Sigmoid colon (tissue), 4 donors: ENCODE data around the gene WBP1L.

Source experiments
- CTCF ChIP-seq, 4 experiments: fragments of 450-650 bp in 3 of 4; fragments of 200-600 bp in 1 of 4; IDR thresholded peaks; one replicate each; pipeline ENCODE4 v1.5.1; 2016 to 2019; ENCODE audit warnings: antibody characterized with exemption in 4 of 4, mild to moderate bottlenecking in 3 of 4, moderate library complexity in 2 of 4
- POLR2AphosphoS5 ChIP-seq, 4 donors: sonication (generic); formaldehyde crosslinking; IDR thresholded peaks; one replicate each; pipeline ENCODE4 v1.6.1; 2017; ENCODE audit warnings: antibody characterized with exemption in 4 of 4

GRCh38 chr10:102726274-102726673, 17.5 kb upstream of the WBP1L start:
- TF ChIP-seq POLR2AphosphoS5 (IDR thresholded peaks at IDR 0.05) (no peak), CTCF (IDR thresholded peaks at IDR 0.05) (no peak)
